ENCODE results near the gene SCARB1. TPM values are rescaled to one million over a fixed set of nuclear protein-coding genes. Genes with fewer than 3 reads are reported as not detected.

SCARB1 gene
- total and polyA plus RNA-seq, 2 of the 13 experiments (the other 11 are each of a cell fraction or from before 2014, with no cell fraction given), result 63.4 to 160 TPM

DNA sequence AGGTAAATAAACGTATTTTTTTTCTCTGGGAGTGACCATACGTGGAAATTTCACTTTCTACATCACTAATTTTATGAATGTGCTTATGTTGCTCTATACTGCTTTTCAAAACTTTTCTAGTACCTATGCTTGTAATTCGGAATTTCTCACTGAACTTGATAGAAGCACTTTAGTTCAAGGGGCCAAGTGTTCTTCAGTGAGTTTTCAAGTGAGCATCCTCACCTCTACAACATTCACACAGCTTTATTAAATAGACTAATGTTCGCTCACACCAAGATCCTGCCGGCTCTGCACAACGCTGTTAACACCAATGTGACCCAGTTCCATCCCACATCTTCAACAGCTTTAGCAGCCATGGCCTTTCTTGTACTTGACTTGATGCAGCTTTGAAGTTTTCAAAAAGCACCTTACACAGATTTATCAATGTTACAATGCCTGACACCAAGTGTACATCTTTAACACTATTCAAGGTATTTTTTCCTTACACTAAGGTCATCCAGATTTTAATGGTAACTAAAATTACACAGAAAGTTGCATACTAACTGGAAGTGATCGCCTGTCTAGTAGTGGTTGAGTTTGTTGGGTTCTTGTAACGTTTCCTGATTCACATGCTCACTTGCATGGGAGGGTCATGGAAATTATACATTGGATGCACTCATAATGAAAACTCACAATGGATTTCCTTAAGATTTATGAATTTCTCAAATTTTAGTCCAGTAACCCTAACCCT is 46.3 kb upstream of the SCARB1 start (continued):
- TF ChIP-seq ZNF513 (CRISPR knock-in tag; conservative IDR thresholded peaks at IDR 0.05), result no peak
- no peak for TF ChIP-seq ZBTB21 (CRISPR knock-in tag; IDR thresholded peaks at IDR 0.05)
- TF ChIP-seq AGO1 (IDR thresholded peaks at IDR 0.05; ENCODE audit: low read depth, low read length, poor library complexity, severe bottlenecking), result peak; percentile 55
- TF ChIP-seq PTBP1 (IDR thresholded peaks at IDR 0.05; ENCODE audit: low read depth, low read length, poor library complexity, severe bottlenecking), result no peak
- TF ChIP-seq HCFC1 (IDR thresholded peaks at IDR 0.05; ENCODE audit: low read depth, low read length), result no peak
- TF ChIP-seq SPEN (CRISPR knock-in tag; IDR thresholded peaks at IDR 0.05; ENCODE audit: low read depth), result peak; percentile 51; the same call in 1 of the 2 replicates
- TF ChIP-seq NFIC (IDR thresholded peaks at IDR 0.05; ENCODE audit: low read length), result peak; percentile 30
- no peak for TF ChIP-seq ZNF407 (CRISPR knock-in tag; IDR thresholded peaks at IDR 0.05; ENCODE audit: not compliant biosample characterization)
- TF ChIP-seq JUND (CRISPR knock-in tag; IDR thresholded peaks at IDR 0.05), result no peak
- no peak for TF ChIP-seq FOSL2 (CRISPR knock-in tag; IDR thresholded peaks at IDR 0.05)
- peak; percentile 19; the same call in 1 of the 2 replicates for TF ChIP-seq NR2F2 (IDR thresholded peaks at IDR 0.05; ENCODE audit: borderline replicate concordance, low read depth)
- TF ChIP-seq HNRNPH1 (optimal IDR thresholded peaks at IDR 0.05; ENCODE audit: low read depth, low read length), result no peak
- TF ChIP-seq SATB2 (CRISPR knock-in tag; IDR thresholded peaks at IDR 0.05), result 0 out of 2 replicates have a peak, but pooled peaks have one; percentile 10
- TF ChIP-seq, protein P1, sequence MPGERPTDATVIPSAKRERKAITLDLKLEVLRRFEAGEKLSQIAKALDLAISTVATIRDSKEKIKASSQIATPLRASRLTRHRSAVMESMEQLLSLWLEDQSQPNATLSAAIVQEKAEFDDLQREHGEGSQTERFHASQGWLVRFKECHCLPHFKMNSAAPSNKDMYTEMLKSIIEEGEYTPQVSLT (CRISPR knock-in tag; IDR thresholded peaks at IDR 0.05; ENCODE audit: borderline replicate concordance, low read depth), result no peak; the same call in 1 of the 2 replicates
- TF ChIP-seq ZNF761 (CRISPR knock-in tag; conservative IDR thresholded peaks at IDR 0.05), result 0 out of 2 replicates have a peak, but pooled peaks have one; percentile 37
- TF ChIP-seq CHD2 (IDR thresholded peaks at IDR 0.05; ENCODE audit: low read depth, low read length), result peak; percentile 43; the same call in 1 of the 2 replicates
- peak; percentile 6; the same call in 1 of the 2 replicates for TF ChIP-seq SOX13 (IDR thresholded peaks at IDR 0.05)
- TF ChIP-seq SOX13 (CRISPR knock-in tag; conservative IDR thresholded peaks at IDR 0.05 in 1 of 2, IDR thresholded peaks at IDR 0.05 in 1 of 2), result no peak
- TF ChIP-seq ZFP36L1 (CRISPR knock-in tag; IDR thresholded peaks at IDR 0.05), result 0 out of 2 replicates have a peak, but pooled peaks have one; percentile 20
